NCI-H2081 treated with DMSO at 0.1 percent for 48 hours (cell line): Measurements from ENCODE around the gene CADPS2.
"Not testable (repeated sequence)": the region's sequence is repeated elsewhere in the genome, so short reads cannot be mapped to it uniquely, and the experiment has no call there.

Source experiments
- DNase-seq: peaks from one replicate; lab custom pipeline; 2025; lab: John Stamatoyannopoulos, UW

Gene CADPS2

DNA sequence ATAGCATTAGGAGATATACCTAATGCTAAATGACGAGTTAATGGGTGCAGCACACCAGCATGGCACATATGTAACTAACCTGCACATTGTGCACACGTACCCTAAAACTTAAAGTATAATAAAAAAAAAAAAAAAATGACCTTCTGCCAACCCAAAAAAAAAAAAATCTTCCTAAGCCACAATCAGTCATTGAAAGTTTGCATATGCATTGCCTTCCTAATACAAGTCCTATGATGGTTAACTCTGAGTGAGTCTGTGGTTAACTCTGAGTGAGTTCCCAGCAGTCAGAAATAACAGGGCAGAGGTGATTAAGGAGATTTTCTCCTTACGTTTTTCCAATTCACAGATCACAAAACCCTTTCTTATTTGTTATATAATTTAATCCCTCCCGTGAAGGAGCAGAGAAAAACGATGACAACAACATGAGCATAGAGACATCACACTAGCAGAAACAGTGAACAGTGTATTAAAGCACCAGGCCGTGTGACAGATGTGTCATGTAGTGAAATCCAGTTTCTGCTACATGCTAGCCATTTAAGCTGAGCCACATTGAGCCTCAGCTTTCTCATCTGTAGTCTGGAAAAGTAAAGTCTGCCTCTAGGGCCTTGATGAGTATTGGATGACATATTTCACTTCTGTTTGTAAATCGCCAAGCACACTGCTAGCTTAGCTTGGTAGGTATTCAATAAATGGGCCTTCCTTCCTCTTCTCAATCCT, 176.2 kb downstream of the CADPS2 start:
- DNase-seq: no peak

- no peak for DNase-seq
Observed at GRCh38 chr7:122706836-122707235, 179.4 kb downstream of the CADPS2 start.

GRCh38 chr7:122702872-122703510, 183.3 kb downstream of the CADPS2 start, which contains the start of gene RNF148:
TSS of gene RNF148 (minus strand) at chr7:122702922. CDS start at chr7:122702750, 172 bp downstream.
- no peak for DNase-seq

- DNase-seq: no peak
Observed at GRCh38 chr7:122699017-122699416, 187.2 kb downstream of the CADPS2 start, which contains the start of gene RNF133. TSS of gene RNF133 (minus strand) at chr7:122699117. CDS start at chr7:122698918, 199 bp downstream.

- no peak for DNase-seq
Observed at GRCh38 chr7:122695816-122696215, 190.4 kb downstream of the CADPS2 start.

DNA sequence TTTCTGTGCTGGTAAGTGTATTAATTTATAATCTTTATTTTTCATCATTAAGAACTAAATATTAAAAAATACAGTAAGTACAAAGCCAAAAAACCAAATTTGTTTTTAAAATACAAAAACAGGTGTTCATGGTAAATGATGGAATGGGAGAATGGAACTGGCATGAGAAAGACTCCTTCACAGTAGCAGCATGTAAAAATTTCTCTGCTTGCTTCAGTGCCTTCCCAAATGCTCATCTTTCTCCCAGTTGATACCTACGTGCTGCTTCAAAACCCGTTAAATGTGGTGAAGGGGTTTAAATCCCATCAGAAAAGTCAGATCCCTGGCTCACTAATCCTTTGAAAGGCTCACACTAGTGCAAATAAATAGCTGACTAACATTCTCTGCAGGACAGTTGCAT, 191.6 kb downstream of the CADPS2 start:
- DNase-seq: no peak

- no peak for DNase-seq
Observed at GRCh38 chr7:122692769-122693309, 193.4 kb downstream of the CADPS2 start.

- DNase-seq: no peak
Observed at GRCh38 chr7:122691569-122692235, 194.6 kb downstream of the CADPS2 start.

GRCh38 chr7:122689346-122690109, 196.7 kb downstream of the CADPS2 start:
- no peak for DNase-seq

DNA sequence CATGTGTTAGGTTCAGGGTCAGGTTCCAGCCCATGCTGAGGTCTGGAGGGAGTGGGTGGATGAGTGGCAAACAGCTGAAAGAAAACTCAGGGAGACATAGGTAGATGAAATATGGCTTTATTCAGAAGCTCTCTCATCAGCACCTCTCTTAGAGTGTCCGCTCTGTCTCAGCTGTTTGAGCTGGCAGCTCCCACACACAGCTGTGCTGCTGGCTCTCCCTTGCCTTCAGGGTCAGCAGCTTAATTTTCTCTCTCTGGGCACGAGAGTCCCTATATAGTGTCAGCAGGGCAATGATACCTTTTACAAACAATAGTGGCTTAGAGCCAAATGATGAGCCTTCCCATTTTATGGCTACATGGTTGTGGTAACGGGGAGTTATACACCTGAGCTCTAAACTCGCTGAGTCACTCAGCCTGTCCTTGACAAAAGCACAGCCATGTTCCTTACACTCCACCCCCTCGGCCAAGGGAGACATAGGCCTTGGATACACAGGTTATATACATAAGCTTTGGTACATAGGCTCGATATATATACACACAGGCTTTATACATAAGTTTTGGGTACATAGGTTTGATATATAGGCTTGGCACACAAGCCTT, 197.8 kb downstream of the CADPS2 start:
- no peak for DNase-seq

GRCh38 chr7:122686360-122686878, 199.8 kb downstream of the CADPS2 start:
- DNase-seq: no peak

- no peak for DNase-seq
Observed at GRCh38 chr7:122684504-122684903, 201.8 kb downstream of the CADPS2 start.

- no peak for DNase-seq
Observed at GRCh38 chr7:122682815-122683550, 203.3 kb downstream of the CADPS2 start.

DNA sequence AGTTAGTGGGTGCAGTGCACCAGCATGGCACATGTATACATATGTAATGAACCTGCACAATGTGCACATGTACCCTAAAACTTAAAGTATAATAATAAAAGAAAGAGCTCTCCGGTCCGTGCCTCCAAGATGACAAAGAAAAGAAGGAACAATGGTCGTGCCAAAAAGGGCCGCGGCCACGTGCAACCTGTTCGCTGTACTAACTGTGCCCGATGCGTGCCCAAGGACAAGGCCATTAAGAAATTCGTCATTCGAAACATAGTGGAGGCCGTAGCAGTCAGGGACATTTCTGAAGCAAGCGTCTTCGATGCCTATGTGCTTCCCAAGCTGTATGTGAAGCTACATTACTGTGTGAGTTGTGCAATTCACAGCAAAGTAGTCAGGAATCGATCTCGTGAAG, 205.1 kb downstream of the CADPS2 start:
- DNase-seq: not testable (repeated sequence)

DNA sequence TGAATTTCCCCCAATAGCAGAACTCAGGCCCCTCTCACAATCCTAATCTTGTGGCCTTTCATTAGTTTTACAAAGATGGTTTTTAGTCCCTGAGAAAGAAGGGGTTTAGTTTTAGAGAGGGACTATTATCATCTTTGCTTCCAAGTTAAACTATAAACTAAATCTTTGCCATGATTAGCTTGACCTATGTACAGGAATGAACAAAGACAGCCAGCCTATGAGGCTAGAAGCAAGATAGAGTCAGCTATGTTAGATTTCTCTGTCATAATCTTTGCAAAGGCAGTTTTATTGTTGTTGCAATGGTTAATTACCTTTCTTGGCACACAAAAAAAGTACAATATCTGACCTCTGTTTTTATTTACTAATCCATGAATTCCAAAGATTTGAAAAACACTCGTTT, 206.4 kb downstream of the CADPS2 start:
- DNase-seq: no peak

GRCh38 chr7:122679269-122679709, 207.0 kb downstream of the CADPS2 start:
- not testable (repeated sequence) for DNase-seq

DNA sequence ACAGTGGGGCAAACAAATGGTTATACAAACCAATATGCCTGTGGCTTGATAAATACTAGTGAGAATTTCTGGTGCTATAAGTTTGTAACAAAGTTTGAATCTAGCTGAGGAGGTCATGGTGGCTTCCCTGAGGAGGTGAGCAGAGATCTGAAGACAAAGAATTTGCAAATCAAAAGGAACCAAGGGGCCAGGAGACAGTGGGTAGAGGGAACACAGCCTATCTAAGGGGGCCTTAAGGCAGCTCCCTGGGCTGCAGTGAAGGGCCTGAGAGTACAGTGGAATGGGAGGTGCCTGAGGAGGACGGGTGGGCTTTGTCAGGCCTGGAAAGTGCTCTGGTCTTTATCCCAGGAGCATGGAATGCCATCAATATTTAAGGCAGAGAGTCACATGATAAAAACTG, 209.1 kb downstream of the CADPS2 start:
- no peak for DNase-seq

DNA sequence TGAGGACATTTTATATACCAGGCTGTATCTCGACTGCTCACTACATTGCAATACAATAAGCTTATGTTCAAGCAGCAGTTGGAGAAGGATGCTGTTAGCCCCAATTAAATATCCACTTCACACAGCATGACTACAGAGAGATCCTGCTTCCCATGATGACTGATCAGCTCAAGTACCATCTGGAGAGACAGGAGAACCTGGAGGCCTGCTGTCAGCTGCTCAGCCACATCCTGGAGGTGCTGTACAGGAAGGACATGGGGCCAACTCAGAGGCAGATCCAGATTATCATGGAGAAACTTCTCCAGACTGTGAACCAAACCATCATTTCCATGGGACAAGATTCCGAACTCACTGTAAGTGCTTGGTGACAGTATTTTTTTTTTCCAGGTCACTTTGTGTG, 209.8 kb downstream of the CADPS2 start:
- DNase-seq: no peak

DNA sequence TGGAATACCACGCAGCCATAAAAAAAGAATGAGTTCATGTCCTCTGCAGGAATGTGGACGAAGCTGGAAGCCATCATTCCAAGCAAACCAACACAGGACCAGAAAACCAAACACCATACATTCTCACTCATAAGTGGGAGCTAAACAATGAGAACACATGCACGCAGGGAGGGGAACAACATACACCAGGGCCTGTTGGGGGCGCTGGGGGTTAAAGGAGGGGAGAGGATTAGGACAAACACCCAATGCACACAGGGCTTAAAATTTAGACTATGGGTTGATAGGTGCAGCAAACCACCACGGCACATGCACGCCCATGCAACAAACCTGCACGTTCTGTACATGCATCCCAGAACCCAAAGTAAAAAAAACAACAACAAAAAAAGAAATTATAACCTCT, 210.6 kb downstream of the CADPS2 start:
- no peak for DNase-seq

DNA sequence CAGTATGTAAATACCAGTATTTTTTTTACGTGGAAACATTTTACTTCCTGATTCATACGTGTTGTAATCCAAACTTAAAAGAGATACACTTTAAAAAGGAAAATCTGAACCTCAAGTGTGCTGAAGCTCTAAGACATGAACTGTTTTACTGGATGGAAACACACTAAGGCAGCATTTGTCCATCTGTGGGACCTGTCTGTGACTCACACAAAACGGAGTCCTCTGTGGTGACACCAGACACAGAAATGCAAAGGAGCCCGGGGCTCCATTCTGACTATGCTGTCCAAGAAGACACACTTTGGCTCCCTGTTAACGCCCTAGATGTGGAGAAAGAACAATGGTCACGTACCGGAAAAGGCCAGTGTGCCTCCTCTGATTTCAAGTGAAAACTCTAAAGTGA, 211.2 kb downstream of the CADPS2 start:
- no peak for DNase-seq

- DNase-seq: no peak
Observed at GRCh38 chr7:122674502-122674901, 211.8 kb downstream of the CADPS2 start.
